GF-D8 (cell line): ENCODE results near the gene REPS2.

Experiments
- DNase-seq: peaks from one replicate; lab custom pipeline; 2025; lab: John Stamatoyannopoulos, UW

REPS2 gene

DNA sequence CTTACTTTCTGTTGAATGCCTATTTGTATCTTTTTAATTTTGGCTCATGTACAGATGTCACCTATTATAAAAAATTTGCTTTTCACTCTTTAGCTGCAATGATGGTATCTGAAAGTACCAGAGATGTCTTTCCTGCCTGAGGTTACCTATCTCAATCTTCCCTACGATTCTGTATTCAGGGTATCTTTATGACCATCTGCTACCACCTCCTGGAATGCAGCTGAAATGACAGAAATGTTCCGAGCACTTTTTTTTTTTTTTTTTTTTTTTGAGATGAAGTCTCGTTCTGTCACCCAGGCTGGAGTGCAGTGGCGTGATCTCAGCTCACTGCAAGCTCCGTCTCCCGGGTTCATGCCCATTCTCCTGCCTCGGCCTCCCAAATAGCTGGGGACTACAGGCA lies 136.4 kb downstream of the REPS2 start:
- DNase-seq, result no peak

- no peak for DNase-seq
These were observed 139.9 kb downstream of the REPS2 start for GRCh38 chrX:17086317-17086716.

GRCh38 chrX:17095161-17095560 lies 148.7 kb downstream of the REPS2 start:
- no peak for DNase-seq

GRCh38 chrX:17098516-17099247 lies 152.2 kb downstream of the REPS2 start:
- DNase-seq, result no peak

DNA sequence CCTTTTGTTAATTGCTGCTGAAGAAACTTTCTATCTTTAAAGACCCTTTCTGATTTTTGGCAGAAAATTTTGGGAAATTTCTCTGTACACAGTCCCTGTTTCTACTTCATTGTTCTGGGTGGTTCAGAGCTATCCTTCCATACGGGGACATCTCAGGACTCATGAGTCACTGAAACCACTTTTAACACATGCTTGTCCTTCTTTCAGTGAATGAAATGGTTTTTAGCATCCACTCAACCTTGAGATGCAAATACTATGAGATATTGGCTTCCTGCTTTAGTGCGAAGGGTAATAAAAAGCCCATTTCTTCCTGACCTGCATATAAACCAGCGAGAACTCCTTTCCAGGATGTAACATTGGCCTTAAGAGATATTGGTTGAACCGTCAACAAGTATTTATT lies 158.0 kb downstream of the REPS2 start:
- no peak for DNase-seq

DNA sequence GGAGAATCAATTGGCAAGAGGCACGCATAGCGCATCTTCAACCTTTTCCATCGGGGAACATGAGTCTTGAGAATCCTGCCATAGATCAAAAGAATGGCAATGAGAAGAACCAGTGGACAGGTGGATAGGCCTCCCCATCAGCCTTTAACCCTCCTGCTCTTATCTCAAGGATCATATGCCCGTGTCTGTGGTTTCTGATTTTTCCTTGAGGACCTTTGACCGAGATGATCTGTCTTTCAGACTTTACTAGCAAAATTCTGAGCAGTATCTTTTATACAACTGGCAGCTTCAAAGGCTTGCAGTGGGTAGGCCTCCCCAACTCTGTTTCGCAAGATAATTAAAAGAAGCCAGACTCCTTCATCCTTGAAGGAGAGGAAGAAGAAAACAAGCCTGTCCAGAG lies 174.4 kb downstream of the REPS2 start:
- DNase-seq, result no peak

DNA sequence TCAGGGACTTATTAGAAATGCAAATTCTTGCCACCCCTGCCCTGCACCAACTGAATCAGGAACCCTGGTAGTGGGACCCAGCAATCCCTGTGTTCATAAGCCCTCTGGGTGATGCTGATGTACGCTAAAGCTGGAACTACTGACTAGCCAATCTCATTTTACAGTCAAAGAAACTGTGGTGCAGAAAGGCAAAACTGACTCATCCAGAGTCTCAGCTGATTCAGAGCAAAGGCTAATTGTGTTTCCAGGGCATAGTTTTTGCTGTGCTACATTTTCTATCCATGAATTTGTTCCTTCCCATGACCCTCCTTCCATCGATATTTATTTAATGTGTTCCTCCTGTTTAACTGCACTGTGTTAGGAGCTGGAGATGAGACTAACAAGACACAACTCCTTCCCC lies 207.5 kb downstream of the REPS2 start:
- DNase-seq, result no peak

GRCh38 chrX:17160975-17161374 lies 214.5 kb downstream of the REPS2 start:
- DNase-seq, result no peak

DNA sequence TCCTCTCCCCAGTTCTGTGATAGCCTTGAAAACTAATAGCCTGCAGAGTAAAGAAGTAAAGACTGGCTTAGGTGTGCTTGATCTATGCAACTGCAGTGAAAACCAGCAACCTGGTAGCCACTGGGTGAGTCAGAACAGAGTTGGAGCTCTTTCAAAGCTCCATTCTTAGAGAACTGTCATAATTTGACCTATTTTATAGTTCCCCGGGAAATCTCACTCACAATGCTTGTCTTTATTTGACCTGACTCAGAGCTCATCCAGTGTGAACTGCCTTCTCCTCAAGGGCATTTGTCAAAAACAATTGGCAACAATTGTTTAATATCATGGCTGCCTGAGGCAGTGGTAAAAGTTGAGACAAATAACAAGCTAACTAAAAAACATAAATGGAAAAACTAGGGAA lies 215.5 kb downstream of the REPS2 start:
- DNase-seq, result no peak

GRCh38 chrX:17164079-17164478 lies 217.6 kb downstream of the REPS2 start:
- DNase-seq, result no peak

DNA sequence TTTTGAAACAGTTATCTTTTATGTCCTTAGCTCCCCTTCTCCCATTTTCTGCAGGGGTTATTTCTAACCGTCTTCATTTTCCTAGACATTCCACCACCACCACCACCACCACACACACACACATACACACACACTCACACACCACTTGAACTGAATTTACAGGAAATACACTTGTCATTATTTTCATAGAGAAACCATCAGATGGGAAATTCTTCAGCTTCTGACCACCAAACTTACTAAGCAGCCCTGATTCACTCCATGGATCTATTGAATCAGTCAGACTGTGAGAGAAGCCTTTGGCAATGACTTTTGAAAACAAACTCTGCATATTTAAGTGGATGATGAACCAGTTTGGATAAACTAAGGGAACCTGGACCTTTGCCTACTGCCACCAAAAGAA lies 218.5 kb downstream of the REPS2 start:
- no peak for DNase-seq

GRCh38 chrX:17167915-17168314 lies 221.5 kb downstream of the REPS2 start:
- DNase-seq, result no peak

GRCh38 chrX:17170973-17171372 lies 224.5 kb downstream of the REPS2 start:
- no peak for DNase-seq

- DNase-seq, result no peak
These were observed 228.2 kb downstream of the REPS2 start for GRCh38 chrX:17174671-17175070.

DNA sequence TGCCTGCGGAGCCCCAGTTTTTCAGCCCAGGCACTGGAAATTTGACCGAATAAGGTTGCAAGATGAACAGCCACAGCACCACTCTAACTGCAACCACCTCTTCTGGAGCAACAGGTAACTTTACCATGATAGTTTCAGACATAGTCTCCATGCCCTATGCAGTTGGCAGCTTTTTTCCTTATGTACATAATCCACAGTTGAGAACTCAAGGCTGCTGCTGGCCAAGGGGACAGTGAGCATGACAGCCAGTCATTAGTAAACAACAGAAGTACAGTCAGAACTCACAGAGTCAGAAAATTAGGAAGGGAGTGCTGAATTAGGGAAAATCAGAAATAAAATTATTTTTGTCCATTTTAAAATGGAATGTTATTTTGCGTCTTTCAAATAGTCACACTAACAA lies 235.9 kb downstream of the REPS2 start:
- no peak for DNase-seq

- DNase-seq, result no peak
These were observed 237.1 kb downstream of the REPS2 start for GRCh38 chrX:17183566-17183965.

DNA sequence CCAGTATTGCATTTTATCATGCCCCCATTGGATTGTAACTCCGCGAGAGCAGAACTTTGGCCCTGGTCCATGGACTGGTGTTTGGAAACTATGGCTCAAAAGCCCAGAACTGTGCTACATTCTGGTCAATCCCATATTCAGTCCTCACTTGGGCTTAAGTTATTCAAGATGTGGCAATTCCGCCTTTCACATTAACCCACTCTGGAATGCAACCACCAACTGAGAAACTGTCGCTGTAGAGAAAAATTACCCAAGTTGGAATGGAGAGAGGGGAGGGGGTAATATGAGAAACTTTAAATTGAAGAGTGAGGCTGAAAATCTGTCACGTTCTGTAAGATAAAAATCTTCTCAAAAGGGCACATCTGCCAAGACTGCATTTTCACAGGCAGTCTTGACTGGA lies 239.0 kb downstream of the REPS2 start:
- no peak for DNase-seq

DNA sequence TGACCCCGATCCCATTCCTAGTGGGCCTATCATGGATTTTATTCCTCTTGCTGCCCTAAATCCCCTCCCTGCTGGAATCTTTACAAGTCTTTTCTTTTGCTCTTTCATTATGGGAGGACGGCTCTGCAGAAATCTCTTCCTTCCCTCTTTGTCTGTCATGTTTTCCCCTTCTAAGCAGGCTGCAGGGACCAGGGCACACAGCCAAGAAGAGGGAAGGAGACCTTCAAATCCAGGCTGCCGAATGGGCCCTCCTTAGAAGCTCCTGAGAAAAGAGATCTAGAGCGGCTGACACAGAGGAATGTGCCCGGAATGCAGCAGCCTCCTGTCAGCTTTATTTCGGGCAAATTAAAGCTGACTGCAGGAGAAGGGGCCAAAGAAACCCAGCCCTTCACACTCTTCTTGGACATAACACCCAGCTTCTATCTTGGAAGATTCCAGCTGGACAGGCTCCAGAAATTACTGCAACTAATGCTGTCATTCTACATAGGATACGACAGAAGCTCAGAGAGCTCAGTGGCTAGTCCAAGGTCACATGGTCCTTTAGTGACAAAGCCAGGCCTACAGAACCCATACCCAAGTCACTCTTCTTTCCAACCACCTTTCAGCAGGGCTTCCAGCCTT lies 240.8 kb downstream of the REPS2 start:
- DNase-seq, result no peak

DNA sequence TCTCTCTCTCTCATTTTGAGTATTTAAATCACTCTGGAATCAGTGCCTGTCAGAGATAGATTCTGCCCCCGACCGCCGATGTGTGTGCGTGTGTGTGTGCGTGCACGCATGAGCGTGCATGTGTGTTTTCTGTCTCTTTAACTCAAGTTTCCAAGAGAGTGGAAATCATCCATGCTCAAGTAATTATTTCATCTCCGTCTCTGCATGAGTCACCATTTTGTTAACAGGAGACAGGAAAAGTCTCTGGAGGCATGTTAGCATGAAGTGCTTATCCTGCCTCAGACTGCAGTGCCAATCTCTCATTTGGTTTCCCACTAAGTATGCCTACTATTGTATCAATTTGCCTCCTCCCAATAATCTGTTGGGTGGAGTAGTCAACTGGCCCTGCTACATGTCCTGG lies 245.6 kb downstream of the REPS2 start:
- no peak for DNase-seq
